ENCODE measurements around the gene EFNA3. TPM values are rescaled to one million over a fixed set of nuclear protein-coding genes. Genes with fewer than 3 reads are reported as not detected.
"Not testable (repeated sequence)": the region's sequence is repeated elsewhere in the genome, so short reads cannot be mapped to it uniquely, and the experiment has no call there.

The EFNA3 gene
- total RNA-seq, 4 donors from 2014 or later = 3.4 to 7.9 (median 7.2) TPM

DNA sequence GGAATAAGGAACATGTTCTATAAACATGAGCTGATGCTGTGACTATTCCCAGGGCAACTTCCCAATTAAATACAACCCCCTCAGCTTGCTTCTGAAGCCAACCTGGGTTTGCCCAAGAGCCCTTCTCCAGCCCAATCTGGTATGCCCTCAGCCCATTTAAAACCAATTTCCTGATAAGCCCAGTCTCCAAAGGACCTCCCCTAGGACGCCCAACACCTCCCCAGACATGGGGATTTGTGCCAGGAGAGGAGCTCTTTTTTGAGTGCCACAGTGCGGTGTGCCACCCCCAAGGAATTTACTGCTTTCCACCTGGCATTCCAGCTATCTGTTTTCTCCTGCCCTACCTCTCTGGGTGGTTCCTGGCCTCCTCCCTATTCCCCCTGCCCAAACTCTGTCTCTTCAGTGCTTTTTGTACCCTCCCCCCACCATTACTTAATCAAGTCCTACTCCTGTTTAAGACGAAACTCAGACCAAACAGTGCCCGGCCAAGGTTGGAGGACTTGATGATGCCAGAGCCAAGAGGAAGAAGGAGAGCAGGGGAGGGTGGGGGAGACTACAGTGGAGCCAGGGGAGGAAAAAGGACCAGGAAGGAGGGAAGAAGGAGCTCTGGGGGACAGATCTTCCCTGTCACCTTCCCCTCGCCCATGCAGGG, 37.6 kb downstream of the EFNA3 start:
- no peak overlapping the region for H3K27ac ChIP-seq
- 37 to 54% methylated on average over 4 to 5 of the region's 5 CpGs for WGBS, 2 donors (ENCODE audit: low coverage in 1 of 2)
- peaks cover 0 to 33% (median 14%) of the 10 kb centered on the region in 4 donors for H3K4me1 ChIP-seq
- H3K27me3 ChIP-seq = no peaks in the 10 kb centered on the region
- no peak for DNase-seq
- no peaks in the 10 kb centered on the region for H3K9me3 ChIP-seq
- in situ Hi-C loops (cut with MboI; ENCODE audit: low pct_ligation_motif_present in 1 of 4, low pct_unique_long_range_greater_than_20kb in 1 of 4, low sequenced_read_pairs in 3 of 4) = no loop called here
- H3K4me3 ChIP-seq = no peak overlapping the region
- intact Hi-C loops (cut with DNase I; ENCODE audit: low total_unique reads) = no loop called here
- H3K36me3 ChIP-seq = no peaks in the 10 kb centered on the region
- TF ChIP-seq POLR2AphosphoS5 (IDR thresholded peaks at IDR 0.05) (no peak), POLR2A (IDR thresholded peaks at IDR 0.05) (no peak), EP300 (IDR thresholded peaks at IDR 0.05; ENCODE audit: low read depth) (no peak), CTCF (IDR thresholded peaks at IDR 0.05) (no peak)

GRCh38 chr1:155117610-155118009, 39.0 kb downstream of the EFNA3 start:
- Histone ChIP-seq H3K4me1 (peaks cover 0 to 33% (median 14%) of the 10 kb centered on the region in 4 donors), H3K27ac (no peak overlapping the region), H3K9me3 (no peaks in the 10 kb centered on the region), H3K27me3 (no peaks in the 10 kb centered on the region), H3K36me3 (no peaks in the 10 kb centered on the region), H3K4me3 (no peak overlapping the region)
- intact Hi-C loops (cut with DNase I; ENCODE audit: low total_unique reads) (no loop called here), in situ Hi-C loops (cut with MboI; ENCODE audit: low pct_ligation_motif_present in 1 of 4, low pct_unique_long_range_greater_than_20kb in 1 of 4, low sequenced_read_pairs in 3 of 4) (no loop called here)
- no peak for TF ChIP-seq POLR2AphosphoS5 (IDR thresholded peaks at IDR 0.05)
- no peak for TF ChIP-seq POLR2A (IDR thresholded peaks at IDR 0.05)
- no peak for TF ChIP-seq EP300 (IDR thresholded peaks at IDR 0.05; ENCODE audit: low read depth)
- no peak for TF ChIP-seq CTCF (IDR thresholded peaks at IDR 0.05)
- WGBS, 2 donors (ENCODE audit: low coverage in 1 of 2) = 42 to 47% methylated on average over 3 to 4 of the region's 4 CpGs
- DNase-seq = no peak

GRCh38 chr1:155118090-155118489, 39.5 kb downstream of the EFNA3 start:
- H3K27me3 ChIP-seq; in situ Hi-C loops (cut with MboI; ENCODE audit: low pct_ligation_motif_present in 1 of 4, low pct_unique_long_range_greater_than_20kb in 1 of 4, low sequenced_read_pairs in 3 of 4); H3K4me3 ChIP-seq; intact Hi-C loops (cut with DNase I; ENCODE audit: low total_unique reads); DNase-seq; H3K9me3 ChIP-seq; H3K36me3 ChIP-seq: not testable (repeated sequence)
- Histone ChIP-seq H3K27ac (peak overlapping the region in 1 of 4 donors; percentile 56), H3K4me1 (peaks cover 0 to 36% (median 16%) of the 10 kb centered on the region in 4 donors)
- WGBS, 2 donors (ENCODE audit: low coverage in 1 of 2) = 83 to 84% methylated on average over 6 to 7 of the region's 7 CpGs

GRCh38 chr1:155120253-155120652, 41.6 kb downstream of the EFNA3 start:
- Histone ChIP-seq H3K4me3 (no peak overlapping the region), H3K9me3 (no peaks in the 10 kb centered on the region), H3K4me1 (peaks cover 6 to 55% (median 32%) of the 10 kb centered on the region in 4 donors), H3K27me3 (no peaks in the 10 kb centered on the region), H3K27ac (peak overlapping the region in 1 of 4 donors; percentile 56), H3K36me3 (no peaks in the 10 kb centered on the region)
- in situ Hi-C loops (cut with MboI; ENCODE audit: low pct_ligation_motif_present in 1 of 4, low pct_unique_long_range_greater_than_20kb in 1 of 4, low sequenced_read_pairs in 3 of 4) (no loop called here), intact Hi-C loops (cut with DNase I; ENCODE audit: low total_unique reads) (no loop called here)
- no peak for TF ChIP-seq EP300 (IDR thresholded peaks at IDR 0.05; ENCODE audit: low read depth)
- no peak for TF ChIP-seq CTCF (IDR thresholded peaks at IDR 0.05)
- no peak for TF ChIP-seq POLR2AphosphoS5 (IDR thresholded peaks at IDR 0.05)
- TF ChIP-seq POLR2A (IDR thresholded peaks at IDR 0.05) = no peak
- 48 to 68% methylated on average over 5 to 6 of the region's 6 CpGs for WGBS, 2 donors (ENCODE audit: low coverage in 1 of 2)
- no peak for DNase-seq

- peaks cover 9 to 65% (median 41%) of the 10 kb centered on the region in 4 donors for H3K4me1 ChIP-seq
- TF ChIP-seq POLR2A (IDR thresholded peaks at IDR 0.05) = no peak
- TF ChIP-seq POLR2AphosphoS5 (IDR thresholded peaks at IDR 0.05) = no peak
- no peak for TF ChIP-seq CTCF (IDR thresholded peaks at IDR 0.05)
- TF ChIP-seq EP300 (IDR thresholded peaks at IDR 0.05; ENCODE audit: low read depth) = no peak
- WGBS, 2 donors (ENCODE audit: low coverage in 1 of 2) = 71 to 77% methylated on average over 2 of the region's 2 CpGs
- in situ Hi-C loops (cut with MboI; ENCODE audit: low pct_ligation_motif_present in 1 of 4, low pct_unique_long_range_greater_than_20kb in 1 of 4, low sequenced_read_pairs in 3 of 4) = no loop called here
- no peak overlapping the region for H3K4me3 ChIP-seq
- no peaks in the 10 kb centered on the region for H3K36me3 ChIP-seq
- DNase-seq = no peak
- no peaks in the 10 kb centered on the region for H3K27me3 ChIP-seq
- no peak overlapping the region for H3K27ac ChIP-seq
- intact Hi-C loops (cut with DNase I; ENCODE audit: low total_unique reads) = no loop called here
- H3K9me3 ChIP-seq = no peaks in the 10 kb centered on the region
Observed at GRCh38 chr1:155121249-155121648, 42.6 kb downstream of the EFNA3 start.
